Ecto neural progenitor cell (in vitro differentiated cells): ENCODE data around the gene AMIGO2.
A peak's percentile ranks its signal among the peaks of the same experiment; 100 is the strongest.

ENCODE experiments used
- DNase-seq: peaks from one replicate; pipeline ENCODE4 v3.0.0-alpha.2; 2018; ENCODE audit warnings: low spot score

Gene AMIGO2

DNA sequence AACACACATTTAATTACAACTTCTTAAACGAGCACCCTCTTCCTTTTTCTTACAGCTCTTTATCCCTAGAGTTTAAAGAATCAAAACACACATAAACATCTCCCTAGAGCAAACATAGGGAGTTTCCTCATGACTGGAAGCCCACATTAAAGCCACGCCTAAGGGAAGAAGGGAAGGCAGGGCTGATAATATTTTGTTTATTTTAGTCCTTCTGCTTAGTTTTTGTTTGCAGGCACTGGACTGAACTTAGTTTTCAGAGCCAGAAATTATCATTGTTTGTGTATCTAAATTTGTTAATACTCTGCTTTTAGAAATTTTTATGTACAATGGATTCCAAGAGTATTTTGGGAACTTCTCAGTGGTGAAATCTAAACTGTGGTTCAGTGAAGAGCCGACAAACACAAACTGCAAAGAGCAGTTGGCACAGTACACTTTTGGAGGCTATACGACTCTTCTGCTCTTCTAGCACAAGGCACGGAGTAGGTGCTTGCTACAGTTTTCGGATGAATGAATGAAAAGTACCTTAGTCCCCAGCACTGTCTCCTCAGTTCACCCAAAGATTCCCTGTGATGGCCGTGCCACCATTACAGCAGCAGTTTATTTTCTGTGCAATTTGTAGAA lies 17.6 kb upstream of the AMIGO2 start:
- no peak for DNase-seq

- DNase-seq = no peak
These were observed 15.9 kb upstream of the AMIGO2 start for GRCh38 chr12:47095446-47096236.

- DNase-seq = no peak
These were observed 15.0 kb upstream of the AMIGO2 start for GRCh38 chr12:47094804-47095203.

GRCh38 chr12:47091009-47091408 lies 11.2 kb upstream of the AMIGO2 start:
- no peak for DNase-seq

GRCh38 chr12:47088021-47088944 lies 8.5 kb upstream of the AMIGO2 start:
- no peak for DNase-seq

- DNase-seq = no peak
These were observed 7.4 kb upstream of the AMIGO2 start for GRCh38 chr12:47087088-47087688.

- no peak for DNase-seq
These were observed 6.1 kb upstream of the AMIGO2 start for GRCh38 chr12:47085815-47086252.

DNA sequence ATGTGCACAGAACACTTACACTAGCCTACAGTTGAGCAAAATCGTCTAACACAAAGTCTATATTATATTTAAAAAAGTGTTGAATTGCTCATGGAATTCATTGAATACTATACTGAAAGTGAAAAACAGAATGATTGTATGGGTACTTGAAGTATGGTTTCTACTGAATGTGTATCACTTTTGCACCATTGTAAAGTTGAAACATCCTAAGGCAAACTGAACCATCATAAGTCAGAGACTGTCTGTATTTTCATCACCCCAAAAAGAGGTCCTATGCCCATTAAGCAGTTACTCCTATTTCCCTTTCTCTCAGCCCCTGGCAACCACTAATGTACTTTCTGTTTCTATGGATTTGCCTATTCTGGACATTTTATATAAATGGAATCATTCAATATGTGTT lies 4.4 kb upstream of the AMIGO2 start:
- no peak for DNase-seq

DNA sequence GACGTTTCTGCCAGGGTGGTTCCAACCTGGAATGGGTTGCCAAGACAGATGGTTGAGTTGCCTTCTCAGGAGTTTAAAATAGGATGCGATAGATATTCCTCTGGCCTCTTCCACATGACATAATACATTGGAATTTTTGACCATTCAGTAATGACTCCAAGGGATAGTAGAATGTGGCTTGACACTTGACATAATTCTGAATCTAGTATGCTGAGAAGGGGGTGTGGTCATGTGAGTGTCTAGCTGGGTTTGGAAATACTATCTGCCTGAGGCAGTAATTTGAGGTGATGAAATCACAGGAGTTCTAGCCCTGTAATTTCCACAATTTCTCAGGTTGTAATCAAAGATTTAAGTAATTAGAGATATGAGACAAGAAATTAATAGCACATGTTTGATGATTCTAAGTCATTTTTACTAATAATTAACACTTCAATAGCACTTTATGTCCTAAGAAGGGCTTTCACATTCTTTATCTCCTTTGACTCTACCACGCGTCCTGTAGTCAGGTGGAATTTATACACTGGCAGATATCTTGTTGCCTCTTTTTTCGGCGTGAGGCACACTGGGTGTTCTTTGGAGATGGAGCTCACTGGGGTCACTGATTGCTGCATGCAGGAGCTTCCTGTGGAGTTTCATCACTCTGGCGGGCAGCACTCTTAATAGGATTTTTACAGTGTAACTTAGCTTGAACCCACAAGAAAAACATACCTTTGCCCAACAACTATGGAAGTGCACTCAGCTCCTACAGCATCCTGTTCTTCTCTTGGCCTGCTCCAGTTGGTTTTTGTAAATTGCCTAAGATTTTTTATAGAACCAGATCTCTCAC lies 3.2 kb upstream of the AMIGO2 start:
- no peak for DNase-seq

DNA sequence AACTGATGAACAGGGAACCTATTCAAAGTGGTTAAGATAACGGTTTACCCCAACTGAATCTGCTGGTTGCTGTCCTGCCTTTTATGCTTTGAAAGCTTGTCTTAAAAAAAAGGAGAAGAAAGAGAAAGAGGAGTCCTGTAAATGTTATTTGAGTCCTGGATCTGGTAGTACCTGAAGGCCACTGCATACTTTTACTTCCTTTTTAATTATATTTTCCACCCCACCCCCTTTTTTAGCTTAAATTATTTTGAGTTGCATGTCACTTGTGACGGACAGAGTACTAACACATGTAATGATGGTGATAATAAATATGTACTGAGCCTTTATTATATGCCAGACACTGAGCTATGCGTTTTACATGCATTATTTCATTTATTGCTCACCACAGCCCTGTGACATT lies 2.5 kb upstream of the AMIGO2 start:
- no peak for DNase-seq

GRCh38 chr12:47080725-47081502 lies 1.2 kb upstream of the AMIGO2 start:
- peak; percentile 66 for DNase-seq

DNA sequence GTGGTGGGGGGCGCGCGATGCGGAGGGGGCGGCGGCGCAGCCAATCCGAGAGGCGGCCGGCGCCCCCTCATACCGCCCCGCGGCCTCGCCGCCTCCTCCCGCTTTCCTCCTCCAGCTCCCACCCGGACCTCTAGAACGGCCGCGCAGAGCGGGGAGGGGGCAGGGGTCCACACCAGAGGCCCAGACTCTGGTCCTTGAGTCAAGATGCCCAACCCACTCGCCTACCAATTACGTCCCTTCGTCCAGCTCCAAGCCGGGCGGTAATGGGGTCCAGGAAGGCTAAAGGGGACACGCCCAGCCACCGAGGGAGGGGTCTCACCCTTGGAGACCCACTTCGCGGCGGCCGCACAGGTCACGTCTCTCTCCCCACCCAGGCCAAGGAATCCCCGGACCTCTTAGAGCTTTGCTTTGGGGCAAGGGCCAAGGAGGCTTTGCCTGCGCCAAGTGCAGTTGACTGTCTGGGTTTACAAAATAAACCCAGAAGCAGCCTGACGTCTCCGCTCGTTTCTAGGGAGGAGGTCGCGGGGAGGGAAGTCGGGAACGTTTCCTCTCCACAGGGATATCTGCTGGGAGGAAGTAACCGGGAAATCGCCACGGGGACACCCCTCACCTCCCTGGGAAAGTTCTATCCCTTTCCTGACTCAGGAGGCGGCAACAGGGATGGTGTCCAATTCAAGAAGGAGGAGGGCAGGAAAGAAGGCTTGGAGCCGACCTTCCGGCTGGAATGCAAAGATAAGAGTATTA lies 394 bp upstream of the AMIGO2 start:
- peak; percentile 85 for DNase-seq

DNA sequence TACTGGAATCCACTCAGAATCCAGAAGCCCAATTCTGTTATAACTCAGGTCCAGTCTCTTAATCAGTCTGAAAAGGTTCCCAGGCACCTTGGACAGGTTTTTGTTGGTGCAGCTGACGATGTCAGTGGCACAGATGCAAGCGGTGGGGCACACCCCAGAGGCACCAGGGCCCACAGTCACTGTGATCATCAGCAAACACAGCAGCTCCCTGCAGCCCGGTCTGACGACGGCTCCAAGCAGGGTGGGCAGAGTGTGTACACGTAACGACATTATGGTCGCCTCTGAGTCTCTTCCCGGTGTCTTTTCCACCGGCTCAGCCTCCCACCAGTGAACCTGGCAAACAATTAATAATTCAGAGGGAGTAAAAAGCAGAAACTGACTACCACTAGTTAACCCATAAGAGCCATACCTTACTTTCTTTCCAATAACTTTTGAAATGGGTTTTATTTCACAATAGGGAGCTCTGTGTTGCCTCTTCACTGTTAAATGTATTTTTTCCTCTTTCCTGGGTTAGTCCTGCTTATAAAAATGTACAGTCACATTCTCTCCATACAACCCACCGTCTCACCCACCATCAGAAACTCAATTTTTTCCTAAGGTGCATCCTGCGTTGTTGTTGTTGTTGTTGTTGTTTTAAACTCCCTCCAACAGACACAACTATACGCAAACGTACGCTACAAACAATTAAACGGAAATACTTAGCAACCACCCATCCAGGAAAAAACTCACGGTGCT lies 859 bp downstream of the AMIGO2 start:
- no peak for DNase-seq

GRCh38 chr12:47078086-47078395 lies 1.7 kb downstream of the AMIGO2 start:
- DNase-seq = no peak

DNA sequence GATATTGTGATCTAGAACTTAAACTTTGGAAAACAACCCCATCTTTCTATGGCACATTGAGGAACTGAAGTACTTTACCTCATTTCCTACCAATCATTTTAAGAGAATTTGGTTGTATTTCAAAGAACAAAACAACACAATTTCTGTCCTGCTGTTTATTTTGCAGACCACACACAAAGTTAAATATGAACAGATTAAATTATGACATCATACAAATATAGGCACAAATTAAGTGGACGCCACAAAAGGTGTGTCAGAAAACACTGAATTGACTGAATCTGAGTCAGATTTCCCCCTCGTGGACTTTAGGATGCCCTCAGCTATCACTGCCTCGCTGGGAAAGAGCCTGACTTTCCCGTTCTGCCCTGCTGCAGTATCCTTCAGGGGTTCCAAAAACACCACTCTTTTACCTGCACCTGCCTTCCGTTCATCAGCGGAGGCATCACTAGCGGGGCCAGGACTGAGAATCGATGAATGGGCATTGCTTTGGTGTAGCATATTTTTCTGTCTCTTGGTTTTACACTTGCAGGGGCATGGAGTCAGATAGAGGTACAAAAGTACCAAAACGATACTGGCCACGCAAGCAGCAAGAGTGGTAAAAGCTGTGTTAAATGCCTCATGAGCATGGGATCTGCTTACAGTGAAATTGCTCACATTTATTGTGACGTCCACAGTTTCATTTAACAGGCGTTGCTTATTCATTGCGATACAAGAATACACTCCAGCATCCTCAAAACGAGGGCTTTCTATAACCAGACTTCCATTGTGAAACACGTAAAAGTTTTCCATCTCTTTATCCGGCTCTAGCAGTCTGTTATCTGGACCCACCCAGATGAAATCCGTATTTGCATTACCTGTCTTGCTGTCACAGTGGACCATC lies 2.3 kb downstream of the AMIGO2 start:
- DNase-seq = no peak

- no peak for DNase-seq
These were observed 4.3 kb downstream of the AMIGO2 start for GRCh38 chr12:47075192-47076084.

GRCh38 chr12:47074757-47075156 lies 5.0 kb downstream of the AMIGO2 start:
- DNase-seq = no peak
